ENCODE data around the gene ANTXR1. TPM values are rescaled to one million over a fixed set of nuclear protein-coding genes. Genes with fewer than 3 reads are reported as not detected.
A peak's percentile ranks its signal among the peaks of the same experiment; 100 is the strongest.

Gene ANTXR1
- total RNA-seq, 1 experiment from 2014 or later: 48.3 TPM

DNA sequence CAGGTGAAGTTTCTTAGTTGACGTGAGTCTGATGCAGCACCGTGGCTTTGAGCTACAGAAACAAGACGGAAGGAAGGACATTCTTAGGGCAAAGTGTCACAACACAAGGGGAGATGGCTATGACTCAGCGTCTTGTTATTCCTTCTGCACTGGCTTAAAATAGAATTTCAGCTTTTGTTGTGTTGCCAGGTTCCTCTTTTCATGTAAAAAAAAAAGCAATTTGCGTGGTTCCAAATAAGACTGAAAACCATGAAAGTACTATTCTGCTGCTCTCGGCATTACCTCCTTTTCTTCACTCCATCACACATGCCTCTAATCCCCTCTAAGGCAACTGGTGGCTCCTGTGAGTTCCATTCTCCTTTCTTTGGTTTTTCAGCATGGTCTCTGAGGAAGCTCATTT lies 150.1 kb downstream of the ANTXR1 start:
- peak overlapping the region; percentile 68 for H3K4me2 ChIP-seq
- DNase-seq: peak; percentile 33 to 81
- POLR2A ChIA-PET (ENCODE audit: unreplicated experiment): interaction anchor here (0.6 to 0.7 kb wide), 6 partner anchors 13 to 1905 kb away, joined by 3 to 10 read pairs (median 4); partner anchors contain the start of gene NAGK

DNA sequence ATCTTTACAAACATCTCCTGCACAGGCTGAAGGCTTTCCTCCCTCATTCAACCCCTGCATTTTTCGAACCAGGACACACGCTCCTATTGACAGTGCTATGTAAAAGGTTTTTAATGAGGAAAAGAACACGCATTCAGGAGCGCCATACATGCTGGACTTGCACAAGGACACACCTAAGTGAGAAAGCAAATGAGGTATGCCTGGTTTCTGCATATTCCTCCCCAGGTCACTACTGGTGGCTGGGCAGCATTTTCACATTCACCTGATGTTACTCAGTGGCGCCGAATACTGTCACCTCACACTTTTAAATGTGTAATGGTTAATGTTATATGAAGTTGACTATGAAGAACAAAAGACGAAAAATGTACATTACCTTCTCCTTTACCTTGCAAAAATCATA lies 150.6 kb downstream of the ANTXR1 start:
- POLR2A ChIA-PET (ENCODE audit: unreplicated experiment): interaction anchor here (0.6 to 0.7 kb wide), 3 partner anchors 148 to 705 kb away, joined by 3 to 8 read pairs (median 5); no protein-coding TSS in a partner anchor

More for the DNA sequence above, 150.1 kb downstream of the ANTXR1 start:
- H3K9me3 ChIP-seq (ENCODE audit: insufficient read depth, low read depth): no peaks in the 10 kb centered on the region
- CTCF ChIA-PET: interaction anchor here (1.3 kb wide), 1 partner anchor 143 kb away, joined by 4 read pairs; no protein-coding TSS in a partner anchor
- peak overlapping the region; percentile 43 for H3K27ac ChIP-seq
- TF ChIP-seq CTCF (conservative IDR thresholded peaks at IDR 0.05): no peak
- no peak for TF ChIP-seq EZH2 (IDR thresholded peaks at IDR 0.05; ENCODE audit: low read depth)
- H3K9me2 ChIP-seq (ENCODE audit: insufficient read depth): no peaks in the 10 kb centered on the region
- no peaks in the 10 kb centered on the region for H4K20me1 ChIP-seq (ENCODE audit: insufficient read depth)
- H3K79me2 ChIP-seq (ENCODE audit: low read depth): no peaks in the 10 kb centered on the region
- H3F3A ChIP-seq (ENCODE audit: insufficient read depth, low read depth): peaks cover 17% of the 10 kb centered on the region; the same call in 1 of the 2 replicates
- H3K4me1 ChIP-seq (replicated peaks; ENCODE audit: insufficient read depth): peaks cover 22% of the 10 kb centered on the region
- H3K27me3 ChIP-seq (ENCODE audit: insufficient read depth, low read depth): no peaks in the 10 kb centered on the region
- intact Hi-C loops (cut with micrococcal nuclease; ENCODE audit: unreplicated experiment): loop anchor here (2.0 to 5.0 kb wide), 3 partner anchors 16 to 191 kb away; partner anchors contain the start of gene GKN1
- BruUV-seq (replicated peaks): no TSS peak
- 0 out of 2 replicates have a peak overlapping the region, but pooled peaks have one; percentile 14 for H3K4me3 ChIP-seq
- H3K36me3 ChIP-seq (ENCODE audit: low read depth): no peaks in the 10 kb centered on the region
- no peak overlapping the region for H2AFZ ChIP-seq

More for the DNA sequence above, 150.6 kb downstream of the ANTXR1 start:
- BruUV-seq (replicated peaks): no TSS peak
- DNase-seq: no peak
- H4K20me1 ChIP-seq (ENCODE audit: insufficient read depth): no peaks in the 10 kb centered on the region
- peaks cover 17% of the 10 kb centered on the region; the same call in 1 of the 2 replicates for H3F3A ChIP-seq (ENCODE audit: insufficient read depth, low read depth)
- H3K9me3 ChIP-seq (ENCODE audit: insufficient read depth, low read depth): no peaks in the 10 kb centered on the region
- H3K4me3 ChIP-seq: 0 out of 2 replicates have a peak overlapping the region, but pooled peaks have one; percentile 14
- peak overlapping the region; percentile 68 for H3K4me2 ChIP-seq
- H2AFZ ChIP-seq: no peak overlapping the region
- no peaks in the 10 kb centered on the region for H3K27me3 ChIP-seq (ENCODE audit: insufficient read depth, low read depth)
- H3K79me2 ChIP-seq (ENCODE audit: low read depth): no peaks in the 10 kb centered on the region
- H3K27ac ChIP-seq: peak overlapping the region; percentile 43
- CTCF ChIA-PET: no interaction called here
- H3K36me3 ChIP-seq (ENCODE audit: low read depth): no peaks in the 10 kb centered on the region
- intact Hi-C loops (cut with micrococcal nuclease; ENCODE audit: unreplicated experiment): loop anchor here (2.0 to 5.0 kb wide), 3 partner anchors 15 to 191 kb away; partner anchors contain the start of gene GKN1
- peaks cover 22% of the 10 kb centered on the region for H3K4me1 ChIP-seq (replicated peaks; ENCODE audit: insufficient read depth)
- H3K9me2 ChIP-seq (ENCODE audit: insufficient read depth): no peaks in the 10 kb centered on the region
- TF ChIP-seq CTCF (conservative IDR thresholded peaks at IDR 0.05) (no peak), EZH2 (IDR thresholded peaks at IDR 0.05; ENCODE audit: low read depth) (no peak)
